K562 (cell line): ENCODE data around the gene LRIF1. TPM values are rescaled to one million over a fixed set of nuclear protein-coding genes. Genes with fewer than 3 reads are reported as not detected.

Source experiments
- ATAC-seq: fragments of 200-7000 bp; cut with Tn5 transposase; 3 replicates; pipeline ENCODE4 v1.9.1; 2020; ENCODE audit warnings: moderate library complexity
- BruUV-seq: library from RNA; stranded (reverse); fragments of 400-500 nt; replicated peaks from 2 replicates; lab custom pipeline; 2021; lab: Mats Ljungman, UMichigan
- CTCF ChIA-PET: fragments of 300-600 bp; formaldehyde crosslinking; extraction: SDS; loops from one replicate; lab custom pipeline; 2021; ENCODE audit warnings: low intra/inter-chr PET ratio; lab: Yijun Ruan, JAX
- POLR2A ChIA-PET: fragments of 300-600, 350-650 bp; sonication (Branson Sonifier 250); formaldehyde crosslinking; extraction: SDS; loops from one replicate; lab custom pipeline; 2021; ENCODE audit warnings: antibody characterized with exemption, inconsistent platforms; lab: Yijun Ruan, JAX
- DNase-seq, 4 experiments: peaks; one replicate each; pipeline versions ENCODE4 v3.0.0 to v3.0.0-alpha.2; 2011 to 2018; ENCODE audit warnings: low spot score in 3 of 4, mixed read lengths in 3 of 4; ENCODE audit errors: extremely low read depth in 1 of 4
- FAIRE-seq: peaks from 2 replicates; lab custom pipeline; 2011; peaks lifted over from hg19 to GRCh38; lab: Jason Lieb, UNC
- H2AFZ ChIP-seq: 2 replicates; pipeline ENCODE4 v1.6.0; 2011; ENCODE audit warnings: low read depth, low read length, control low read depth, inconsistent platforms
- H3K27ac ChIP-seq: fragments of 200-600 bp; 3 replicates; pipeline ENCODE4 v1.8.0; 2011; ENCODE audit warnings: low read depth, mild to moderate bottlenecking, control low read depth, inconsistent platforms, low read length, moderate library complexity, mixed read lengths; ENCODE audit errors: extremely low read depth
- H3K27me3 ChIP-seq, 2 experiments: fragments of 300-600 bp in 1 of 2; 2 replicates in 1 of 2; 3 replicates in 1 of 2; pipeline versions ENCODE4 v1.6.0 to v1.8.0; 2011; ENCODE audit warnings: inconsistent platforms in 2 of 2, low read length in 2 of 2, mild to moderate bottlenecking in 1 of 2, mixed read lengths in 1 of 2, moderate library complexity in 1 of 2; ENCODE audit not compliant: control insufficient read depth in 2 of 2, insufficient read depth in 2 of 2
- H3K36me3 ChIP-seq: fragments of 300-600 bp; 3 replicates; pipeline ENCODE4 v1.8.0; 2011; ENCODE audit warnings: mild to moderate bottlenecking, low read length, inconsistent platforms; ENCODE audit not compliant: control insufficient read depth, insufficient read depth
- H3K4me1 ChIP-seq, 2 experiments: fragments of 200-600 bp in 1 of 2; replicated peaks in 1 of 2; 2 replicates in 1 of 2; 3 replicates in 1 of 2; pipeline versions ENCODE4 v1.5.1 to v1.8.0; 2011; ENCODE audit warnings: inconsistent platforms in 2 of 2, low read length in 2 of 2, mild to moderate bottlenecking in 1 of 2, mixed read lengths in 1 of 2, moderate library complexity in 1 of 2; ENCODE audit not compliant: control insufficient read depth in 2 of 2, insufficient read depth in 2 of 2
- H3K4me2 ChIP-seq: 2 replicates; pipeline ENCODE4 v1.6.1; 2011; ENCODE audit warnings: low read length, control low read depth, inconsistent platforms, mixed read lengths; ENCODE audit not compliant: insufficient read depth
- H3K4me3 ChIP-seq: fragments of 200-600 bp; sonication (generic), shearing (Covaris generic); 2 replicates; pipeline ENCODE4 v1.5.1; 2016; ENCODE audit warnings: control low read depth, inconsistent platforms
- H3K79me2 ChIP-seq: fragments of 200-600 bp; 3 replicates; pipeline ENCODE4 v1.8.0; 2011; ENCODE audit warnings: low read length, inconsistent platforms; ENCODE audit not compliant: control insufficient read depth, insufficient read depth
- H3K9ac ChIP-seq, 2 experiments: 2 replicates each; pipeline versions ENCODE4 v1.6.0 to v1.6.1; 2011; ENCODE audit warnings: low read depth in 2 of 2, low read length in 2 of 2, control low read depth in 1 of 2, inconsistent platforms in 1 of 2, mild to moderate bottlenecking in 1 of 2, mixed read lengths in 1 of 2; ENCODE audit not compliant: insufficient read depth in 1 of 2
- H3K9me1 ChIP-seq: one replicate; pipeline ENCODE4 v1.6.0; 2011; ENCODE audit warnings: inconsistent platforms, mild to moderate bottlenecking, low read length, moderate library complexity; ENCODE audit not compliant: control insufficient read depth, insufficient read depth
- H3K9me3 ChIP-seq: replicated peaks from 2 replicates; pipeline ENCODE4 v1.5.1; 2011; ENCODE audit warnings: low read depth, low read length, inconsistent platforms; ENCODE audit not compliant: control insufficient read depth, insufficient read depth
- H4K20me1 ChIP-seq: replicated peaks from 2 replicates; pipeline ENCODE4 v1.6.1; 2011; ENCODE audit warnings: low read length, inconsistent platforms, mixed read lengths; ENCODE audit not compliant: control insufficient read depth, insufficient read depth
- ARHGAP35 ChIP-seq: fragments of 450-650 bp; IDR thresholded peaks from 2 replicates; pipeline ENCODE4 v1.6.1; 2018; ENCODE audit not compliant: partially characterized antibody
- CEBPB ChIP-seq: fragments of 450-650 bp; IDR thresholded peaks from 2 replicates; pipeline ENCODE4 v1.6.1; 2016; ENCODE audit warnings: missing genetic modification characterization, missing compliant biosample characterization
- EP300 ChIP-seq: IDR thresholded peaks from 2 replicates; pipeline ENCODE4 v1.6.1; 2012; ENCODE audit warnings: low read length, improper control_type of control experiment
- ETV1 ChIP-seq: fragments of 450-650 bp; conservative IDR thresholded peaks from 2 replicates; pipeline ENCODE4 v1.6.1; 2016; ENCODE audit warnings: missing genetic modification characterization, control low read depth, low read depth, missing compliant biosample characterization
- HIVEP1 ChIP-seq: fragments of 250-450 bp; sonication (Bioruptor Pico); IDR thresholded peaks from 2 replicates; pipeline ENCODE4 v1.4.0; 2020; ENCODE audit warnings: mild to moderate bottlenecking
- HNRNPLL ChIP-seq: fragments of 200-400 bp; formaldehyde crosslinking; IDR thresholded peaks from 2 replicates; pipeline ENCODE4 v1.6.1; 2017; ENCODE audit warnings: low read length, low read depth, mild to moderate bottlenecking; ENCODE audit not compliant: poor library complexity, severe bottlenecking
- MEF2A ChIP-seq: IDR thresholded peaks from 2 replicates; pipeline ENCODE4 v1.6.1; 2011; ENCODE audit warnings: low read depth, mild to moderate bottlenecking, low read length, moderate library complexity; ENCODE audit not compliant: control insufficient read depth
- MEF2D ChIP-seq: conservative IDR thresholded peaks from 2 replicates; pipeline ENCODE4 v1.6.1; 2016; ENCODE audit warnings: low read depth, missing genetic modification characterization, missing compliant biosample characterization
- NRF1 ChIP-seq, 2 experiments: fragments of 450-650 bp; IDR thresholded peaks in 1 of 2; conservative IDR thresholded peaks in 1 of 2; 2 replicates each; pipeline ENCODE4 v1.6.1; 2014; ENCODE audit warnings: mild to moderate bottlenecking in 2 of 2
- PCBP1 ChIP-seq: fragments of 200-400 bp; formaldehyde crosslinking; IDR thresholded peaks from 2 replicates; pipeline ENCODE4 v1.6.1; 2018; ENCODE audit warnings: mild to moderate bottlenecking, low read depth, low read length; ENCODE audit not compliant: poor library complexity, severe bottlenecking
- SIN3B ChIP-seq: fragments of 450-650 bp; IDR thresholded peaks from 2 replicates; pipeline ENCODE4 v1.6.1; 2017; ENCODE audit warnings: low read depth, mild to moderate bottlenecking, moderate library complexity
- STAT5A ChIP-seq: IDR thresholded peaks from 2 replicates; pipeline ENCODE4 v1.6.1; 2012; ENCODE audit warnings: low read length, inconsistent platforms, borderline replicate concordance
- STAT5B ChIP-seq: fragments of 250-450 bp; sonication (Bioruptor Pico); IDR thresholded peaks from 2 replicates; pipeline ENCODE4 v1.8.0; 2021; ENCODE audit warnings: mild to moderate bottlenecking, inconsistent platforms
- TCF7 ChIP-seq: sonication (generic); IDR thresholded peaks from 2 replicates; pipeline ENCODE4 v1.6.1; 2016; ENCODE audit warnings: antibody characterized with exemption, borderline replicate concordance
- TSHZ1 ChIP-seq: fragments of 250-450 bp; sonication (Bioruptor Pico); IDR thresholded peaks from 2 replicates; pipeline ENCODE4 v1.4.0; 2020; ENCODE audit warnings: mild to moderate bottlenecking, moderate library complexity
- ZKSCAN8 ChIP-seq: fragments of 200-800 bp; sonication (Bioruptor generic); IDR thresholded peaks from 2 replicates; pipeline ENCODE4 v1.6.1; 2016; ENCODE audit warnings: missing genetic modification characterization, missing compliant biosample characterization
- ZNF197 ChIP-seq: fragments of 200-800 bp; sonication (Bioruptor generic); IDR thresholded peaks from 2 replicates; pipeline ENCODE4 v1.6.1; 2016; ENCODE audit warnings: low read depth, missing genetic modification characterization, missing compliant biosample characterization
- ZNF280B ChIP-seq: fragments of 250-450 bp; sonication (Bioruptor Pico); IDR thresholded peaks from 2 replicates; pipeline ENCODE4 v1.5.1; 2021; ENCODE audit warnings: mild to moderate bottlenecking
- ZNF316 ChIP-seq: fragments of 450-650 bp; IDR thresholded peaks from 2 replicates; pipeline ENCODE4 v1.6.1; 2016
- WGBS: fragments of 100-300 bp; shearing (Covaris generic); methylation state at CpG from one replicate; pipeline ENCODE4 v1.1.6; 2016; ENCODE audit warnings: low coverage, mixed read lengths; ENCODE audit not compliant: insufficient coverage; ENCODE audit errors: missing lambda C conversion rate; 5-methylcytosine and 5-hydroxymethylcytosine counted together
- in situ Hi-C: fragments of 300-500 bp; cut with MboI; formaldehyde crosslinking; loops from 4 replicates; pipeline ENCODE4 v1.15.0; 2018; ENCODE audit warnings: inconsistent platforms, mixed read lengths
- intact Hi-C: fragments of 100-400 bp; cut with micrococcal nuclease; formaldehyde crosslinking; loops from 2 replicates; pipeline ENCODE4 v1.14.2; 2022
- polyA plus RNA-seq, 8 experiments: library from polyadenylated mRNA; depleted of rRNA in 4 of 8; stranded (reverse) in 5 of 8; unstranded in 3 of 8; fragments of >200 nt; fragmentation: Nextera tagmentation in 2 of 8; fragmentation: Illumina TruSeq in 1 of 8; extraction: Ambion mirVana in 2 of 8; extraction: Trizol in 1 of 8; gene quantifications; 2 replicates each; pipeline versions ENCODE4 v1.2.1 to v1.2.3, GENCODE V29; 2011 to 2014; ENCODE audit warnings: inconsistent platforms in 1 of 8, missing spikeins in 1 of 8
- total RNA-seq, 7 experiments: library from RNA; depleted of rRNA in 6 of 7; stranded (reverse); fragments of >200 nt in 6 of 7; fragmentation: Illumina TruSeq in 2 of 7; extraction: Trizol in 2 of 7; gene quantifications; 2 replicates each; pipeline versions ENCODE4 v1.2.1 to v1.2.3, GENCODE V29; 2011 to 2021; ENCODE audit warnings: low replicate concordance in 1 of 7

The LRIF1 gene
- total and polyA plus RNA-seq, 9 of the 15 experiments (the other 6 are each of a cell fraction or from before 2014, with no cell fraction given): 35.6 to 88.8 (median 74.1) TPM

DNA sequence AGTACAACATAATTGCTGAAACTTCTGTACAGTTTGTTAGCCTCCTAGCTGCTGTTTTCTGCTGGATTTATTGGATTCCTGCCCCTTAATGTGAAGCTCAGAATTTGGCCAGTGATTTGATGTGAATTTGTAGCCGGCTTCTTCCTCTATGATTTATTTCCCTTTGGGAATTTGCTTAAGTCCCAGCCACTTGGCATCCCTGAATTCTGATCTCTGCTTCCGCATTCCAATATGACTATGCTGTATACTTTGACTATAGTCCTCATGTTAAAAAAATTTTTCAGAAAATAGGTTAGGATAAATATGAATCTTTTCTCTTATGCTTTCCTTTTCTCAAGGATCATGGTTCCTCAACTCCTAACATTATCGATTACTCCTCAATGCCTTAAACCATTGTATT, 12.4 kb upstream of the LRIF1 start:
- no peak overlapping the region for H3K27ac ChIP-seq
- H3K27me3 ChIP-seq: no peaks in the 10 kb centered on the region; a peak in 1 of 5 replicates
- ATAC-seq (no peak), DNase-seq (no peak), FAIRE-seq (no peak)
- H3K4me1 ChIP-seq: no peaks in the 10 kb centered on the region
- 30% methylated on average over 3 of the region's 3 CpGs for WGBS
- no peaks in the 10 kb centered on the region for H3K79me2 ChIP-seq
- H3K9me3 ChIP-seq: no peaks in the 10 kb centered on the region
- H3K9me1 ChIP-seq: no peaks in the 10 kb centered on the region
- no peak for TF ChIP-seq STAT5B (CRISPR knock-in tag)
- no peak for TF ChIP-seq STAT5A
- no peak for TF ChIP-seq ZNF197 (CRISPR knock-in tag)
- no peak for TF ChIP-seq ZKSCAN8 (CRISPR knock-in tag)
- no peak for TF ChIP-seq TSHZ1 (CRISPR knock-in tag)
- TF ChIP-seq ARHGAP35: no peak
- TF ChIP-seq ZNF316: no peak
- no peak for TF ChIP-seq ETV1 (tag)
- no peak for TF ChIP-seq TCF7
- TF ChIP-seq EP300: no peak
- no peak for TF ChIP-seq HIVEP1 (CRISPR knock-in tag)
- TF ChIP-seq HNRNPLL: no peak
- TF ChIP-seq MEF2D (tag): no peak
- no peak for TF ChIP-seq ZNF280B (CRISPR knock-in tag)
- TF ChIP-seq SIN3B: no peak
- no peak for TF ChIP-seq MEF2A
- TF ChIP-seq PCBP1: no peak
- no peak for TF ChIP-seq CEBPB (tag)
- no peak for TF ChIP-seq NRF1 (conservative IDR thresholded peaks at IDR 0.05 in 1 of 2, IDR thresholded peaks at IDR 0.05 in 1 of 2)
- POLR2A ChIA-PET: interaction anchor here (0.7 to 1.6 kb wide), 2 partner anchors 8 to 11 kb away, joined by 3 to 8 read pairs; partner anchors contain the start of gene LRIF1
- no peak overlapping the region for H3K4me2 ChIP-seq
- intact Hi-C loops (no loop called here), in situ Hi-C loops (no loop called here)
- CTCF ChIA-PET: no interaction called here
- no peaks in the 10 kb centered on the region for H3K36me3 ChIP-seq
- no TSS peak for BruUV-seq
- no peaks in the 10 kb centered on the region for H4K20me1 ChIP-seq
- H3K4me3 ChIP-seq: no peak overlapping the region
- no peak overlapping the region for H2AFZ ChIP-seq
- H3K9ac ChIP-seq: no peak overlapping the region
